GM21526 (cell line): Measurements from ENCODE around the gene KLHDC7B.
"Not testable (repeated sequence)": the region's sequence is repeated elsewhere in the genome, so short reads cannot be mapped to it uniquely, and the experiment has no call there.

Source experiments
- ATAC-seq: cut with Tn5 transposase; IDR thresholded peaks from one replicate; pipeline ENCODE4 v1.9.1; 2021; ENCODE audit warnings: moderate library complexity; ENCODE audit not compliant: unreplicated experiment, low FRiP score

KLHDC7B gene

GRCh38 chr22:50516891-50517290 lies 28.8 kb upstream of the KLHDC7B start:
- ATAC-seq: no peak

- ATAC-seq: no peak
Measured at GRCh38 chr22:50517495-50518260, 28.0 kb upstream of the KLHDC7B start.

- ATAC-seq: no peak
Measured at GRCh38 chr22:50518606-50519005, 27.1 kb upstream of the KLHDC7B start.

- no peak for ATAC-seq
Measured at GRCh38 chr22:50519151-50519550, 26.5 kb upstream of the KLHDC7B start.

- not testable (repeated sequence) for ATAC-seq
Measured at GRCh38 chr22:50520184-50520583, 25.5 kb upstream of the KLHDC7B start.

- ATAC-seq: no peak
Measured at GRCh38 chr22:50520826-50521453, 24.8 kb upstream of the KLHDC7B start.

- ATAC-seq: no peak
Measured at GRCh38 chr22:50521710-50522109, 24.0 kb upstream of the KLHDC7B start.

GRCh38 chr22:50522208-50522805 lies 23.4 kb upstream of the KLHDC7B start:
- no peak for ATAC-seq

GRCh38 chr22:50522806-50523438 lies 22.8 kb upstream of the KLHDC7B start:
- ATAC-seq: no peak

GRCh38 chr22:50523458-50523805 lies 22.3 kb upstream of the KLHDC7B start:
- no peak for ATAC-seq

GRCh38 chr22:50523806-50524675 lies 21.7 kb upstream of the KLHDC7B start:
- no peak for ATAC-seq

GRCh38 chr22:50524676-50525103 lies 21.0 kb upstream of the KLHDC7B start:
- ATAC-seq: no peak

GRCh38 chr22:50525104-50525857 lies 20.4 kb upstream of the KLHDC7B start, which contains the start of gene SCO2:
SCO2 (minus strand) TSS chr22:50525598; CDS start chr22:50524411, 1,187 bp downstream.
- peak; percentile 36 for ATAC-seq

- ATAC-seq: no peak
Measured at GRCh38 chr22:50525858-50526107, 19.9 kb upstream of the KLHDC7B start.

- peak; percentile 22 for ATAC-seq
Measured at GRCh38 chr22:50526108-50526833, 19.4 kb upstream of the KLHDC7B start.

- ATAC-seq: no peak
Measured at GRCh38 chr22:50526834-50527801, 18.6 kb upstream of the KLHDC7B start.

- no peak for ATAC-seq
Measured at GRCh38 chr22:50527921-50528681, 17.6 kb upstream of the KLHDC7B start.
